Esophagus squamous epithelium (tissue), 5 donors: ENCODE measurements around the gene OSBPL10. TPM values are rescaled to one million over a fixed set of nuclear protein-coding genes. Genes with fewer than 3 reads are reported as not detected.
"Not testable (repeated sequence)": the region's sequence is repeated elsewhere in the genome, so short reads cannot be mapped to it uniquely, and the experiment has no call there.

ENCODE experiments used
- DNase-seq: peaks from one replicate; lab custom pipeline; 2025; lab: John Stamatoyannopoulos, UW
- H3K27ac ChIP-seq, 4 donors: fragments of 200-600 bp; sonication (generic); one replicate each; pipeline ENCODE4 v1.5.1; 2016 to 2019; ENCODE audit warnings: mild to moderate bottlenecking in 1 of 4
- H3K27me3 ChIP-seq, 4 donors: fragments of 200-600 bp; sonication (generic); 1 replicate in 3 of 4; 2 replicates in 1 of 4; pipeline versions ENCODE4 v1.5.1 to v1.6.0; 2017 to 2021; ENCODE audit warnings: antibody characterized with exemption in 1 of 4
- H3K36me3 ChIP-seq, 3 donors: fragments of 200-600 bp; sonication (generic); one replicate each; pipeline ENCODE4 v1.5.1; 2016 to 2019
- H3K4me1 ChIP-seq, 3 donors: fragments of 200-600 bp; sonication (generic); one replicate each; pipeline ENCODE4 v1.5.1; 2017 to 2019
- H3K4me3 ChIP-seq, 4 donors: fragments of 200-600 bp; sonication (generic); 1 replicate in 3 of 4; 2 replicates in 1 of 4; pipeline ENCODE4 v1.5.1; 2016 to 2019; ENCODE audit warnings: mild to moderate bottlenecking in 2 of 4, moderate library complexity in 1 of 4
- H3K9me3 ChIP-seq, 3 donors: fragments of 200-600 bp; sonication (generic); one replicate each; pipeline ENCODE4 v1.5.1; 2016 to 2019
- CTCF ChIP-seq, 6 experiments: fragments of 450-650 bp in 4 of 6; fragments of 200-600 bp in 2 of 6; sonication (generic) in 2 of 6; IDR thresholded peaks; one replicate each; pipeline ENCODE4 v1.5.1; 2016 to 2019; ENCODE audit warnings: antibody characterized with exemption in 6 of 6, mild to moderate bottlenecking in 4 of 6, moderate library complexity in 4 of 6
- POLR2A ChIP-seq, 4 donors: fragments of 450-650 bp; IDR thresholded peaks; one replicate each; pipeline ENCODE4 v1.6.1; 2017; ENCODE audit warnings: antibody characterized with exemption in 4 of 4, mild to moderate bottlenecking in 4 of 4, moderate library complexity in 3 of 4
- WGBS, 2 donors: methylation state at CpG; one replicate each; pipeline ENCODE4 v1.1.5; 2018; 5-methylcytosine and 5-hydroxymethylcytosine counted together
- intact Hi-C: fragments of 100-400 bp; cut with DNase I; formaldehyde crosslinking; loops from one replicate; pipeline ENCODE4 v1.15.0; 2022
- total RNA-seq, 4 donors: library from RNA; depleted of rRNA; stranded (reverse); fragments of >200 nt; gene quantifications; one replicate each; pipeline ENCODE4 v1.1.0, GENCODE V29; 2016
- donor health status: DM: yes; HTN: yes; CAD: no.

OSBPL10 gene
- total RNA-seq, 4 donors from 2014 or later, result 13.8 to 65.3 (median 41.0) TPM

- H3K27ac ChIP-seq, result no peak overlapping the region
- H3K9me3 ChIP-seq, result no peaks in the 10 kb centered on the region
- no peak for TF ChIP-seq POLR2A (IDR thresholded peaks at IDR 0.05)
- TF ChIP-seq CTCF (IDR thresholded peaks at IDR 0.05), result no peak
- no peaks in the 10 kb centered on the region for H3K36me3 ChIP-seq
- no peaks in the 10 kb centered on the region for H3K27me3 ChIP-seq
- intact Hi-C loops, result no loop called here
- peaks cover 6 to 14% (median 10%) of the 10 kb centered on the region in 3 donors for H3K4me1 ChIP-seq
- DNase-seq, result no peak
- WGBS, 2 donors, result 80 to 83% methylated on average over 7 of the region's 7 CpGs
- no peak overlapping the region for H3K4me3 ChIP-seq
Observed at GRCh38 chr3:31999907-32000439, 18.9 kb upstream of the OSBPL10 start.

GRCh38 chr3:31997500-31997899 is 16.4 kb upstream of the OSBPL10 start:
- H3K36me3 ChIP-seq, result no peaks in the 10 kb centered on the region
- H3K9me3 ChIP-seq, result no peaks in the 10 kb centered on the region
- H3K4me3 ChIP-seq, result no peak overlapping the region
- H3K4me1 ChIP-seq, result no peaks in the 10 kb centered on the region
- WGBS, 2 donors, result 68 to 73% methylated on average over 6 of the region's 6 CpGs
- H3K27ac ChIP-seq, result no peak overlapping the region
- intact Hi-C loops, result no loop called here
- no peaks in the 10 kb centered on the region for H3K27me3 ChIP-seq
- no peak for TF ChIP-seq CTCF (IDR thresholded peaks at IDR 0.05)
- TF ChIP-seq POLR2A (IDR thresholded peaks at IDR 0.05), result no peak
- DNase-seq, result no peak

- H3K27me3 ChIP-seq, result no peaks in the 10 kb centered on the region
- no peak for DNase-seq
- TF ChIP-seq POLR2A (IDR thresholded peaks at IDR 0.05) (no peak), CTCF (IDR thresholded peaks at IDR 0.05) (no peak)
- no peak overlapping the region for H3K27ac ChIP-seq
- intact Hi-C loops, result no loop called here
- H3K4me3 ChIP-seq, result no peak overlapping the region
- peaks cover 0 to 7% (median under 1%) of the 10 kb centered on the region in 3 donors for H3K9me3 ChIP-seq
- H3K36me3 ChIP-seq, result no peaks in the 10 kb centered on the region
- no peaks in the 10 kb centered on the region for H3K4me1 ChIP-seq
- 67 to 71% methylated on average over 1 of the region's 1 CpG for WGBS, 2 donors
Observed at GRCh38 chr3:31996195-31996594, 15.1 kb upstream of the OSBPL10 start.

GRCh38 chr3:31995026-31995425 is 14.0 kb upstream of the OSBPL10 start:
- H3K9me3 ChIP-seq, result peaks cover 0 to 12% (median 12%) of the 10 kb centered on the region in 3 donors
- DNase-seq, H3K4me1 ChIP-seq, H3K27ac ChIP-seq, H3K36me3 ChIP-seq, H3K27me3 ChIP-seq, intact Hi-C loops, H3K4me3 ChIP-seq: not testable (repeated sequence)
- WGBS, 2 donors, result 68 to 87% methylated on average over 5 of the region's 5 CpGs

GRCh38 chr3:31993843-31994242 is 12.8 kb upstream of the OSBPL10 start:
- Histone ChIP-seq H3K27me3 (no peaks in the 10 kb centered on the region), H3K9me3 (peaks cover 0 to 24% (median 17%) of the 10 kb centered on the region in 3 donors)
- 86 to 89% methylated on average over 1 of the region's 1 CpG for WGBS, 2 donors

GRCh38 chr3:31992995-31993394 is 11.9 kb upstream of the OSBPL10 start:
- H3K36me3 ChIP-seq, H3K27ac ChIP-seq, H3K4me1 ChIP-seq, H3K27me3 ChIP-seq, H3K4me3 ChIP-seq, DNase-seq, intact Hi-C loops: not testable (repeated sequence)
- peaks cover 0 to 32% (median 19%) of the 10 kb centered on the region in 3 donors for H3K9me3 ChIP-seq
- WGBS, 2 donors, result 91 to 99% methylated on average over 5 to 6 of the region's 6 CpGs

More at GRCh38 chr3:31993843-31994242, 12.8 kb upstream of the OSBPL10 start:
- Histone ChIP-seq H3K27ac (no peak overlapping the region), H3K4me3 (no peak overlapping the region), H3K36me3 (no peaks in the 10 kb centered on the region), H3K4me1 (no peaks in the 10 kb centered on the region)
- TF ChIP-seq CTCF (IDR thresholded peaks at IDR 0.05) (no peak), POLR2A (IDR thresholded peaks at IDR 0.05) (no peak)
- no peak for DNase-seq
- intact Hi-C loops, result no loop called here
